B cell (primary cell): ENCODE measurements around the gene BAHCC1. TPM values are rescaled to one million over a fixed set of nuclear protein-coding genes. Genes with fewer than 3 reads are reported as not detected.

Experiments
- ATAC-seq: fragments of 200-7000 bp; cut with Tn5 transposase; one replicate; pipeline ENCODE4 v1.10.0; 2021; ENCODE audit warnings: low read depth, mild to moderate bottlenecking, moderate number of reproducible peaks, moderate library complexity
- CTCF ChIA-PET: fragments of 350-600 bp; sonication (Branson Sonifier 250); formaldehyde crosslinking; loops from one replicate; lab custom pipeline; 2021; ENCODE audit warnings: antibody characterized with exemption, inconsistent platforms; lab: Charles Lee
- POLR2A ChIA-PET: fragments of 350-600 bp; sonication (Branson Sonifier 250); formaldehyde crosslinking; loops from one replicate; lab custom pipeline; 2021; ENCODE audit warnings: antibody characterized with exemption; lab: Charles Lee
- DNase-seq: peaks from one replicate; pipeline ENCODE4 v3.0.0; 2013
- H2AFZ ChIP-seq: 2 replicates; pipeline ENCODE4 v1.6.1; 2012; ENCODE audit warnings: mild to moderate bottlenecking, low read depth, low read length; ENCODE audit not compliant: insufficient read depth, poor library complexity, severe bottlenecking
- H3K27ac ChIP-seq, 2 donors: 1 replicate in 1 of 2; 2 replicates in 1 of 2; pipeline ENCODE4 v1.5.1; 2012 to 2013; ENCODE audit warnings: low read length in 2 of 2, mild to moderate bottlenecking in 2 of 2, moderate library complexity in 1 of 2
- H3K27me3 ChIP-seq, 4 experiments: fragments of 200-600 bp in 1 of 4; sonication (generic) in 1 of 4; replicated peaks in 1 of 4; 1 replicate in 2 of 4; 2 replicates in 2 of 4; pipeline versions ENCODE4 v1.6.1 to v1.7.0; 2013 to 2016; ENCODE audit warnings: low read length in 3 of 4, mild to moderate bottlenecking in 2 of 4, mixed read lengths in 1 of 4, moderate library complexity in 1 of 4; ENCODE audit not compliant: insufficient read depth in 4 of 4, control insufficient read depth in 3 of 4; ENCODE audit errors: control extremely low read depth in 1 of 4
- H3K36me3 ChIP-seq, 2 experiments: replicated peaks in 1 of 2; 1 replicate in 1 of 2; 2 replicates in 1 of 2; pipeline versions ENCODE4 v1.6.1 to v1.7.1; 2013; ENCODE audit warnings: low read length in 1 of 2; ENCODE audit not compliant: insufficient read depth in 2 of 2, control insufficient read depth in 1 of 2; ENCODE audit errors: control extremely low read depth in 1 of 2, extremely low read depth in 1 of 2
- H3K4me1 ChIP-seq, 2 donors: fragments of 200-600 bp in 1 of 2; sonication (generic) in 1 of 2; 1 replicate in 1 of 2; 2 replicates in 1 of 2; pipeline versions ENCODE4 v1.5.1 to v1.6.1; 2013 to 2017; ENCODE audit warnings: low read length in 2 of 2; ENCODE audit not compliant: control insufficient read depth in 2 of 2, insufficient read depth in 2 of 2
- H3K4me2 ChIP-seq: replicated peaks from 2 replicates; pipeline ENCODE3; 2012; ENCODE audit warnings: mild to moderate bottlenecking, low read depth, low read length; ENCODE audit not compliant: poor library complexity, severe bottlenecking
- H3K4me3 ChIP-seq, 5 experiments: fragments of 200-600 bp in 1 of 5; sonication (generic) in 1 of 5; 1 replicate in 3 of 5; 2 replicates in 2 of 5; pipeline versions ENCODE4 v1.5.1 to v1.7.0; 2011 to 2016; ENCODE audit warnings: low read length in 4 of 5, mild to moderate bottlenecking in 4 of 5, low read depth in 2 of 5, control low read depth in 1 of 5, moderate library complexity in 1 of 5; ENCODE audit not compliant: insufficient read depth in 1 of 5; ENCODE audit errors: control extremely low read depth in 1 of 5, extremely low read depth in 1 of 5
- H3K79me2 ChIP-seq: fragments of 200-600 bp; sonication (generic); one replicate; pipeline ENCODE4 v1.6.0; 2016; ENCODE audit warnings: low read length; ENCODE audit not compliant: control insufficient read depth, insufficient read depth
- H3K9ac ChIP-seq: fragments of 200-600 bp; sonication (generic); 2 replicates; pipeline ENCODE4 v1.6.1; 2017; ENCODE audit warnings: mild to moderate bottlenecking, low read length, moderate library complexity
- H3K9me3 ChIP-seq, 3 donors: one replicate each; pipeline versions ENCODE4 v1.6.1 to v1.7.1; 2013; ENCODE audit warnings: low read length in 2 of 3; ENCODE audit not compliant: control insufficient read depth in 2 of 3, insufficient read depth in 1 of 3; ENCODE audit errors: control extremely low read depth in 1 of 3
- H4K20me1 ChIP-seq: 2 replicates; pipeline ENCODE4 v1.6.0; 2012; ENCODE audit warnings: mild to moderate bottlenecking, low read length; ENCODE audit not compliant: insufficient read depth, control insufficient read depth, poor library complexity, severe bottlenecking
- H3K27ac Mint-ChIP-seq: one replicate; pipeline ENCODE4 v1.8.0; 2021; ENCODE audit warnings: mixed read lengths
- H3K27me3 Mint-ChIP-seq: one replicate; pipeline ENCODE4 v1.8.0; 2021; ENCODE audit warnings: mixed read lengths
- H3K4me1 Mint-ChIP-seq: one replicate; pipeline ENCODE4 v1.8.0; 2021; ENCODE audit warnings: mixed read lengths
- H3K4me3 Mint-ChIP-seq: one replicate; pipeline ENCODE4 v1.8.0; 2021; ENCODE audit warnings: mixed read lengths
- H3K9me3 Mint-ChIP-seq: one replicate; pipeline ENCODE4 v1.8.0; 2022; ENCODE audit warnings: mixed read lengths; ENCODE audit not compliant: insufficient read depth
- EZH2 ChIP-seq: IDR thresholded peaks from 2 replicates; pipeline ENCODE4 v1.6.1; 2012; ENCODE audit warnings: borderline replicate concordance, low read depth, mild to moderate bottlenecking, moderate library complexity, low read length; ENCODE audit not compliant: insufficient read depth, poor library complexity, severe bottlenecking
- WGBS: methylation state at CpG from one replicate; pipeline ENCODE4 v1.1.5; 2013; ENCODE audit warnings: missing lambda C conversion rate; ENCODE audit not compliant: insufficient coverage; 5-methylcytosine and 5-hydroxymethylcytosine counted together
- intact Hi-C: fragments of 100-400 bp; cut with micrococcal nuclease; formaldehyde crosslinking; loops from one replicate; pipeline ENCODE4 v1.10.0; 2022
- polyA plus RNA-seq: library from polyadenylated mRNA; depleted of rRNA; stranded (reverse); fragments of >200 nt; gene quantifications from 2 replicates; pipeline ENCODE4 v1.2.3, GENCODE V29; 2012
- total RNA-seq, 2 donors: library from RNA; stranded (reverse); fragments of 120-200 nt in 1 of 2; gene quantifications; 1 replicate in 1 of 2; 2 replicates in 1 of 2; pipeline versions ENCODE4 v1.2.3 to v1.2.4, GENCODE V29; 2013 to 2022
- TF ChIP-seq, protein P1 (sequence below): fragments of 200-600 bp; IDR thresholded peaks from one replicate; pipeline ENCODE4 v1.8.0; 2022; ENCODE audit warnings: antibody characterized with exemption, mild to moderate bottlenecking

BAHCC1 gene
- total and polyA plus RNA-seq, 2 donors (not counting 1 experiment from before 2014, with no cell fraction given), result 0.12 to 0.48 TPM

DNA sequence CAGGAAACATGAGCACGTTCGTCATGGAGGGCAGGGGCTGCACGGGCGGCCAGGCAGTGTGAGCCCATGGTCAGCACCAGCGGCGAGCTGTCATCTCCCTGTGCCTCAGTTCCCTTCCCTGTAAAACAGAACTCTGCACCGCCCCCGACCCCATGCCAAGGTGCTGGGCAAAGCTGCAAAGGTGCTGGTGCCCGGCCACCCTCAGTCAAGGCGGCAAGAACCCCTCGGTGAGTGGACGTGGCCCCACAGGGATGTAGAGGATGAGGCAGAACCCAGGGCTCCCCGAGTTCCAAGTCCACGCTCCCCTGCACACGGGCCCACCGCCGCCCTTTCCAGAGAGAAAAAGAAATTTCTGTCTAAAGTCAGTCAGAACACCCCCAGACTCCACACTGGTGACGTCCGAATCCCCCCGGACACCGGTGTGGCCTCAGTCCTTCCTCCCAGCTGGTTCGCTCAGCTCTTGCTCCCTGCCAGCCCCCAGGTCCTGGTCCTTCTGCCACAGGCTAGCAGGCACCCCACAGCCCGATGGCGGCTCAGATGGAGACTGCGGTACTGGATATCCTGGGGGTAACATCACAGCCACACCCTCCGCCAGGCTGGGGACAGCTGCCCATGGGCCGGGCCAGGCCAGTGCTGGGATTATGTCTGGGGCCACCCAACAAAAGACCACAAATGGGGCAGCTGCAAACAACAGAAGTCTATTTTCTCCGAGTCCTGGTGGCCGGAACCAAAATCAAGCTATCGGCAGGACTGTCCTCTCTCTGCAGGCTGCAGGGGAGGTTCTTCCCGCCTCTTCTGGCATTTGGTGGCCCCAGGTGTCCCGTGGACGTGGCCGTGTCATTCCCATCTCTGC is 14.4 kb upstream of the BAHCC1 start:
- no peaks in the 10 kb centered on the region for H3K4me1 Mint-ChIP-seq
- WGBS, result 90% methylated on average over 28 of the region's 34 CpGs
- no peak overlapping the region for H3K4me2 ChIP-seq
- no peak for TF ChIP-seq EZH2
- TF ChIP-seq, protein P1, sequence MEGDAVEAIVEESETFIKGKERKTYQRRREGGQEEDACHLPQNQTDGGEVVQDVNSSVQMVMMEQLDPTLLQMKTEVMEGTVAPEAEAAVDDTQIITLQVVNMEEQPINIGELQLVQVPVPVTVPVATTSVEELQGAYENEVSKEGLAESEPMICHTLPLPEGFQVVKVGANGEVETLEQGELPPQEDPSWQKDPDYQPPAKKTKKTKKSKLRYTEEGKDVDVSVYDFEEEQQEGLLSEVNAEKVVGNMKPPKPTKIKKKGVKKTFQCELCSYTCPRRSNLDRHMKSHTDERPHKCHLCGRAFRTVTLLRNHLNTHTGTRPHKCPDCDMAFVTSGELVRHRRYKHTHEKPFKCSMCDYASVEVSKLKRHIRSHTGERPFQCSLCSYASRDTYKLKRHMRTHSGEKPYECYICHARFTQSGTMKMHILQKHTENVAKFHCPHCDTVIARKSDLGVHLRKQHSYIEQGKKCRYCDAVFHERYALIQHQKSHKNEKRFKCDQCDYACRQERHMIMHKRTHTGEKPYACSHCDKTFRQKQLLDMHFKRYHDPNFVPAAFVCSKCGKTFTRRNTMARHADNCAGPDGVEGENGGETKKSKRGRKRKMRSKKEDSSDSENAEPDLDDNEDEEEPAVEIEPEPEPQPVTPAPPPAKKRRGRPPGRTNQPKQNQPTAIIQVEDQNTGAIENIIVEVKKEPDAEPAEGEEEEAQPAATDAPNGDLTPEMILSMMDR, result no peak
- no peak overlapping the region for H3K27ac Mint-ChIP-seq
- H3K79me2 ChIP-seq, result no peaks in the 10 kb centered on the region
- no peaks in the 10 kb centered on the region for H3K9me3 Mint-ChIP-seq
- H3K4me1 ChIP-seq, result no peaks in the 10 kb centered on the region
- DNase-seq (no peak), ATAC-seq (no peak)
- H3K4me3 Mint-ChIP-seq, result no peak overlapping the region
- intact Hi-C loops, result no loop called here
- CTCF ChIA-PET, result no interaction called here
- peaks cover 20% of the 10 kb centered on the region for H3K27me3 Mint-ChIP-seq
- H3K27ac ChIP-seq, result no peak overlapping the region
- no peak overlapping the region for H3K4me3 ChIP-seq
- no peaks in the 10 kb centered on the region for H3K36me3 ChIP-seq
- peaks cover 0 to 28% (median 8%) of the 10 kb centered on the region in 4 experiments for H3K27me3 ChIP-seq
- no peaks in the 10 kb centered on the region for H3K9me3 ChIP-seq
- H4K20me1 ChIP-seq, result no peaks in the 10 kb centered on the region
- H3K9ac ChIP-seq, result no peak overlapping the region
- POLR2A ChIA-PET, result no interaction called here
- H2AFZ ChIP-seq, result no peak overlapping the region
